Nucleus accumbens (tissue), 56 donors: ENCODE measurements around the gene PRR5.
A peak's percentile ranks its signal among the peaks of the same experiment; 100 is the strongest.

Experiments used
- DNase-seq, 56 donors: peaks; one replicate each; lab custom pipeline; 2025; lab: John Stamatoyannopoulos, UW

Gene PRR5

GRCh38 chr22:44711690-44712555 is 9.9 kb downstream of the PRR5 start:
- DNase-seq = peak in 15 of 56 donors; percentile 6 to 47 (median 19)

GRCh38 chr22:44712962-44713361 is 11.0 kb downstream of the PRR5 start:
- DNase-seq = no peak

GRCh38 chr22:44714703-44715350 is 12.8 kb downstream of the PRR5 start:
- DNase-seq = no peak

GRCh38 chr22:44718418-44718817 is 16.4 kb downstream of the PRR5 start:
- DNase-seq = no peak

GRCh38 chr22:44719586-44720368 is 17.8 kb downstream of the PRR5 start:
- peak in 2 of 56 donors; percentile 3 to 18 for DNase-seq

- no peak for DNase-seq
Observed at GRCh38 chr22:44721213-44721612, 19.2 kb downstream of the PRR5 start.

- DNase-seq = no peak
Observed at GRCh38 chr22:44722611-44723010, 20.6 kb downstream of the PRR5 start.

GRCh38 chr22:44723801-44724200 is 21.8 kb downstream of the PRR5 start:
- DNase-seq = no peak

- no peak for DNase-seq
Observed at GRCh38 chr22:44724416-44724815, 22.4 kb downstream of the PRR5 start.

GRCh38 chr22:44724859-44725258 is 22.9 kb downstream of the PRR5 start:
- DNase-seq = no peak

GRCh38 chr22:44726439-44726838 is 24.4 kb downstream of the PRR5 start:
- DNase-seq = no peak

GRCh38 chr22:44727148-44727547 is 25.1 kb downstream of the PRR5 start:
- DNase-seq = no peak

GRCh38 chr22:44727709-44728108 is 25.7 kb downstream of the PRR5 start:
- DNase-seq = no peak

- DNase-seq = no peak
Observed at GRCh38 chr22:44728761-44729324, 26.8 kb downstream of the PRR5 start.

GRCh38 chr22:44729391-44730021 is 27.5 kb downstream of the PRR5 start:
- DNase-seq = peak in 50 of 56 donors; percentile 10 to 85 (median 54)

- DNase-seq = peak in 1 of 56 donors; percentile 23
Observed at GRCh38 chr22:44730022-44730393, 28.0 kb downstream of the PRR5 start.

- DNase-seq = no peak
Observed at GRCh38 chr22:44730490-44731356, 28.7 kb downstream of the PRR5 start.

- no peak for DNase-seq
Observed at GRCh38 chr22:44731357-44731970, 29.5 kb downstream of the PRR5 start.

GRCh38 chr22:44732017-44732561 is 30.1 kb downstream of the PRR5 start:
- DNase-seq = no peak
